H9 (cell line): Measurements from ENCODE around the gene PAX3. TPM values are rescaled to one million over a fixed set of nuclear protein-coding genes. Genes with fewer than 3 reads are reported as not detected.

ENCODE experiments used
- DNase-seq: peaks from one replicate; pipeline ENCODE4 v3.0.0-alpha.2; 2017
- H2AFZ ChIP-seq: one replicate; pipeline ENCODE4 v1.6.1; 2013; ENCODE audit warnings: mild to moderate bottlenecking, low read length, control low read depth, moderate library complexity
- H2AK5ac ChIP-seq: 2 replicates; pipeline ENCODE4 v1.6.1; 2013; ENCODE audit warnings: low read length, control low read depth, mixed read lengths; ENCODE audit not compliant: insufficient read length
- H2BK120ac ChIP-seq: one replicate; pipeline ENCODE4 v1.6.1; 2013; ENCODE audit warnings: low read depth, mild to moderate bottlenecking, low read length, control low read depth, inconsistent platforms; ENCODE audit not compliant: poor library complexity, severe bottlenecking
- H2BK12ac ChIP-seq: 2 replicates; pipeline ENCODE4 v1.6.1; 2013; ENCODE audit warnings: low read length, control low read depth, mixed read lengths, low read depth; ENCODE audit not compliant: insufficient read length
- H2BK15ac ChIP-seq: 2 replicates; pipeline ENCODE4 v1.6.1; 2013; ENCODE audit warnings: low read depth, low read length, control low read depth
- H2BK20ac ChIP-seq: one replicate; pipeline ENCODE4 v1.6.1; 2013; ENCODE audit warnings: low read depth, mild to moderate bottlenecking, low read length, control low read depth, inconsistent platforms; ENCODE audit not compliant: poor library complexity, severe bottlenecking
- H2BK5ac ChIP-seq: 2 replicates; pipeline ENCODE4 v1.6.1; 2013; ENCODE audit warnings: low read length, control low read depth, mixed read lengths; ENCODE audit not compliant: insufficient read length
- H3K14ac ChIP-seq: 2 replicates; pipeline ENCODE4 v1.6.1; 2013; ENCODE audit warnings: low read length, control low read depth; ENCODE audit not compliant: insufficient read depth
- H3K18ac ChIP-seq: 2 replicates; pipeline ENCODE4 v1.6.1; 2013; ENCODE audit warnings: low read depth, mild to moderate bottlenecking, mixed read lengths, low read length, control low read depth; ENCODE audit not compliant: insufficient read length
- H3K23ac ChIP-seq: 2 replicates; pipeline ENCODE4 v1.6.1; 2013; ENCODE audit warnings: low read length, control low read depth, mixed read lengths, low read depth; ENCODE audit not compliant: insufficient read length
- H3K23me2 ChIP-seq: 2 replicates; pipeline ENCODE4 v1.6.1; 2013; ENCODE audit warnings: low read depth, mild to moderate bottlenecking, mixed read lengths, low read length, control low read depth; ENCODE audit not compliant: insufficient read length, poor library complexity, severe bottlenecking
- H3K27ac ChIP-seq: 2 replicates; pipeline ENCODE4 v1.5.1; 2013; ENCODE audit warnings: low read length, control low read depth, mixed read lengths, low read depth; ENCODE audit not compliant: insufficient read length
- H3K27me3 ChIP-seq: 2 replicates; pipeline ENCODE4 v1.6.1; 2013; ENCODE audit warnings: low read length, control low read depth, inconsistent platforms; ENCODE audit not compliant: insufficient read depth
- H3K4ac ChIP-seq: 2 replicates; pipeline ENCODE4 v1.6.1; 2013; ENCODE audit warnings: low read depth, mild to moderate bottlenecking, control low read depth, inconsistent platforms, low read length, moderate library complexity
- H3K4me1 ChIP-seq: 2 replicates; pipeline ENCODE4 v1.6.1; 2013; ENCODE audit warnings: low read length, control low read depth, inconsistent platforms; ENCODE audit not compliant: insufficient read depth
- H3K4me2 ChIP-seq: 2 replicates; pipeline ENCODE4 v1.6.1; 2013; ENCODE audit warnings: low read length, control low read depth, mixed read lengths; ENCODE audit not compliant: insufficient read length, insufficient read depth
- H3K56ac ChIP-seq: 2 replicates; pipeline ENCODE4 v1.6.1; 2013; ENCODE audit warnings: low read depth, mild to moderate bottlenecking, mixed read lengths, low read length, control low read depth; ENCODE audit not compliant: insufficient read length
- H3K79me1 ChIP-seq: 2 replicates; pipeline ENCODE4 v1.6.1; 2013; ENCODE audit warnings: low read depth, mild to moderate bottlenecking, moderate library complexity, low read length, control low read depth, inconsistent platforms; ENCODE audit not compliant: insufficient read depth, poor library complexity, severe bottlenecking
- H3K79me2 ChIP-seq: 2 replicates; pipeline ENCODE4 v1.6.1; 2013; ENCODE audit warnings: low read length, control low read depth, inconsistent platforms; ENCODE audit not compliant: insufficient read depth
- H3K9ac ChIP-seq: 2 replicates; pipeline ENCODE4 v1.6.1; 2013; ENCODE audit warnings: low read length, control low read depth, mixed read lengths; ENCODE audit not compliant: insufficient read length; ENCODE audit errors: extremely low read depth
- H3K9me3 ChIP-seq: one replicate; pipeline ENCODE4 v1.6.1; 2013; ENCODE audit warnings: low read depth, low read length, inconsistent platforms; ENCODE audit not compliant: control insufficient read depth
- H3T11ph ChIP-seq: one replicate; pipeline ENCODE4 v1.6.1; 2013; ENCODE audit warnings: mild to moderate bottlenecking, low read length, control low read depth, inconsistent platforms
- H4K20me1 ChIP-seq: one replicate; pipeline ENCODE4 v1.6.1; 2013; ENCODE audit not compliant: control insufficient read depth, insufficient read length, insufficient read depth
- H4K5ac ChIP-seq: 2 replicates; pipeline ENCODE4 v1.6.1; 2013; ENCODE audit warnings: low read depth, mild to moderate bottlenecking, mixed read lengths, low read length, control low read depth; ENCODE audit not compliant: insufficient read length
- H4K8ac ChIP-seq: replicated peaks from 2 replicates; pipeline ENCODE4 v1.6.1; 2013; ENCODE audit warnings: low read length, control low read depth, mixed read lengths, low read depth; ENCODE audit not compliant: insufficient read length
- H4K91ac ChIP-seq: 2 replicates; pipeline ENCODE4 v1.6.1; 2013; ENCODE audit warnings: low read depth, mild to moderate bottlenecking, moderate library complexity, mixed read lengths, low read length, control low read depth; ENCODE audit not compliant: insufficient read length
- H3K27ac Mint-ChIP-seq, 3 experiments: 2 replicates in 2 of 3; 3 replicates in 1 of 3; pipeline ENCODE4 v1.8.0; 2020 to 2021; ENCODE audit warnings: mixed read lengths in 3 of 3, mild to moderate bottlenecking in 1 of 3, moderate library complexity in 1 of 3
- H3K27me3 Mint-ChIP-seq: 2 replicates; pipeline ENCODE4 v1.8.0; 2021; ENCODE audit warnings: low read depth, mild to moderate bottlenecking, moderate library complexity, mixed read lengths
- H3K36me3 Mint-ChIP-seq, 3 experiments: 2 replicates in 2 of 3; 3 replicates in 1 of 3; pipeline ENCODE4 v1.8.0; 2020 to 2021; ENCODE audit warnings: low read depth in 3 of 3, mixed read lengths in 3 of 3; ENCODE audit not compliant: insufficient read depth in 1 of 3
- H3K4me1 Mint-ChIP-seq, 2 experiments: 2 replicates each; pipeline ENCODE4 v1.8.0; 2020; ENCODE audit warnings: mixed read lengths in 2 of 2
- H3K4me3 Mint-ChIP-seq, 2 experiments: 2 replicates in 1 of 2; 3 replicates in 1 of 2; pipeline ENCODE4 v1.8.0; 2020 to 2021; ENCODE audit warnings: mild to moderate bottlenecking in 2 of 2, mixed read lengths in 2 of 2, moderate library complexity in 1 of 2
- H3K9me3 Mint-ChIP-seq, 2 experiments: 2 replicates in 1 of 2; 3 replicates in 1 of 2; pipeline ENCODE4 v1.8.0; 2020; ENCODE audit warnings: mild to moderate bottlenecking in 2 of 2, mixed read lengths in 2 of 2, moderate library complexity in 1 of 2
- WGBS: extraction: QIAGEN DNeasy Blood & Tissue Kit; methylation state at CpG from one replicate; pipeline ENCODE4 v1.1.7; 2013; ENCODE audit warnings: missing lambda C conversion rate, low lambda C conversion rate, mixed read lengths; ENCODE audit not compliant: insufficient read length; ENCODE audit errors: extremely low coverage; 5-methylcytosine and 5-hydroxymethylcytosine counted together
- total RNA-seq: library from RNA; stranded (reverse); gene quantifications from 2 replicates; pipeline ENCODE4 v1.2.1, GENCODE V29; 2021
- TF ChIP-seq, protein P1 (sequence below): fragments of 200-600 bp; sonication (generic); conservative IDR thresholded peaks from 3 replicates; pipeline ENCODE4 v1.8.0; 2021; ENCODE audit warnings: antibody characterized with exemption, mild to moderate bottlenecking

PAX3 gene
- total RNA-seq, 1 experiment from 2014 or later = not detected

DNA sequence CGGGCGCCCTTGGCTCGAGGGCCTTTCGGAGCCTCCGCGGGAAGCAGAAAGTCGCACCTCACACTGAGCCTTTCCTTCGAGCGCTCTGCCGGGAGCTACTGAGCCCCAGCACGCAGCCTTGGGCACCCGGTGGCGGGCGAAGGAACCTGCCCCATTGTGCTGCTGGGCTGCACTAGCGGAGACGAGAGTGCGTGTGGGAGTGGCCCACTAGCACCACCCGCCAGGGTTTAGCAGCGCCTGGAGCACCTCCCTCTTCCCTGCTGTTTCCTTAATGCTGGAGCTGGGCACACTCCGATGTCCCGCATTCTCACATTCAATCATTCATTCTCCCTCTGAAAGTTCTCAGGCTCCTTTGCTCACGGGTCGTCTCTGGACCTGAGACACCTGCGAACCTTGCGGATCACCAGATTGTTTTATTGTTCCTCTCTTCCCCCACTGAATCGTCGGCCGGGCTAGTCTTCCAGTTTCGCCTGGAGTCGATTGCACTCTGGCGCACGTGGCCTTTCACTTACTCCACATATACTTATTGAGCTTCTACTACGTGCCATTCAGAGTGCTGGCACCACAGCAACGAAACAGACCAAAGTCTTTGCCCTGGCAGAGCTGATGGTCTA, 8.5 kb upstream of the PAX3 start:
- Histone ChIP-seq H3K9me3 (no peaks in the 10 kb centered on the region), H2AFZ (no peak overlapping the region), H3K27ac (no peak overlapping the region), H3K9ac (no peak overlapping the region), H2AK5ac (no peak overlapping the region), H3K56ac (no peak overlapping the region), H2BK5ac (no peak overlapping the region), H3K14ac (no peak overlapping the region; the same call in 1 of the 2 replicates), H3K79me2 (no peaks in the 10 kb centered on the region), H4K5ac (no peak overlapping the region), H3K23ac (no peak overlapping the region), H2BK120ac (no peak overlapping the region), H3K27me3 (peaks cover 100% of the 10 kb centered on the region), H3T11ph (no peak overlapping the region), H3K18ac (no peak overlapping the region), H4K8ac (no peak overlapping the region), H4K20me1 (no peaks in the 10 kb centered on the region), H2BK12ac (no peak overlapping the region), H3K4ac (no peak overlapping the region), H4K91ac (no peak overlapping the region), H2BK15ac (no peak overlapping the region), H3K23me2 (peaks cover 9% of the 10 kb centered on the region), H3K79me1 (no peaks in the 10 kb centered on the region), H3K4me1 (no peaks in the 10 kb centered on the region; the same call in 1 of the 2 replicates), H3K4me2 (peak overlapping the region; percentile 15), H2BK20ac (no peak overlapping the region)
- DNase-seq = peak; percentile 78
- H3K27me3 Mint-ChIP-seq = peaks cover 100% of the 10 kb centered on the region
- TF ChIP-seq, protein P1, sequence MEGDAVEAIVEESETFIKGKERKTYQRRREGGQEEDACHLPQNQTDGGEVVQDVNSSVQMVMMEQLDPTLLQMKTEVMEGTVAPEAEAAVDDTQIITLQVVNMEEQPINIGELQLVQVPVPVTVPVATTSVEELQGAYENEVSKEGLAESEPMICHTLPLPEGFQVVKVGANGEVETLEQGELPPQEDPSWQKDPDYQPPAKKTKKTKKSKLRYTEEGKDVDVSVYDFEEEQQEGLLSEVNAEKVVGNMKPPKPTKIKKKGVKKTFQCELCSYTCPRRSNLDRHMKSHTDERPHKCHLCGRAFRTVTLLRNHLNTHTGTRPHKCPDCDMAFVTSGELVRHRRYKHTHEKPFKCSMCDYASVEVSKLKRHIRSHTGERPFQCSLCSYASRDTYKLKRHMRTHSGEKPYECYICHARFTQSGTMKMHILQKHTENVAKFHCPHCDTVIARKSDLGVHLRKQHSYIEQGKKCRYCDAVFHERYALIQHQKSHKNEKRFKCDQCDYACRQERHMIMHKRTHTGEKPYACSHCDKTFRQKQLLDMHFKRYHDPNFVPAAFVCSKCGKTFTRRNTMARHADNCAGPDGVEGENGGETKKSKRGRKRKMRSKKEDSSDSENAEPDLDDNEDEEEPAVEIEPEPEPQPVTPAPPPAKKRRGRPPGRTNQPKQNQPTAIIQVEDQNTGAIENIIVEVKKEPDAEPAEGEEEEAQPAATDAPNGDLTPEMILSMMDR = no peak
- peaks cover 20 to 60% of the 10 kb centered on the region in 2 experiments for H3K4me1 Mint-ChIP-seq
- WGBS = no CpG with 5 or more reads among the region's 34 CpGs
- peak overlapping the region in 1 of 2 experiments; percentile 77; a peak in 3 of 5 replicates for H3K4me3 Mint-ChIP-seq
- peaks cover 6 to 33% of the 10 kb centered on the region in 2 experiments for H3K9me3 Mint-ChIP-seq
- no peaks in the 10 kb centered on the region; a peak in 1 of 7 replicates for H3K36me3 Mint-ChIP-seq
- no peak overlapping the region; a peak in 1 of 7 replicates for H3K27ac Mint-ChIP-seq
